HEK293T (cell line): ENCODE measurements around the gene ZNF587B.
"Not testable (repeated sequence)": the region's sequence is repeated elsewhere in the genome, so short reads cannot be mapped to it uniquely, and the experiment has no call there.

ENCODE experiments used
- CTCF ChIA-PET: fragments of 350-600 bp; formaldehyde crosslinking; extraction: SDS; loops from one replicate; lab custom pipeline; 2021; ENCODE audit warnings: antibody characterized with exemption, inconsistent platforms; lab: Yijun Ruan, JAX
- POLR2A ChIA-PET: fragments of 350-600 bp; formaldehyde crosslinking; extraction: SDS; loops from one replicate; lab custom pipeline; 2020; ENCODE audit warnings: antibody characterized with exemption, inconsistent platforms; lab: Yijun Ruan, JAX
- DNase-seq: peaks from one replicate; pipeline ENCODE4 v3.0.0; 2012; ENCODE audit warnings: mixed read lengths; ENCODE audit errors: extremely low spot score
- ARNT ChIP-seq: fragments of 450-650 bp; IDR thresholded peaks from 2 replicates; pipeline ENCODE4 v1.6.1; 2017; ENCODE audit warnings: mild to moderate bottlenecking
- BHLHE40 ChIP-seq: fragments of 450-650 bp; IDR thresholded peaks from 2 replicates; pipeline ENCODE4 v1.6.1; 2016; ENCODE audit warnings: mild to moderate bottlenecking, moderate library complexity, borderline replicate concordance
- CTBP1 ChIP-seq: fragments of 450-650 bp; IDR thresholded peaks from 2 replicates; pipeline ENCODE4 v1.6.1; 2016; ENCODE audit warnings: borderline replicate concordance
- ELF4 ChIP-seq: fragments of 450-650 bp; IDR thresholded peaks from 2 replicates; pipeline ENCODE4 v1.6.1; 2017; ENCODE audit warnings: antibody characterized with exemption
- FOXA1 ChIP-seq: fragments of 450-650 bp; IDR thresholded peaks from 2 replicates; pipeline ENCODE4 v1.6.1; 2016; ENCODE audit warnings: mild to moderate bottlenecking
- FOXK2 ChIP-seq: fragments of 450-650 bp; IDR thresholded peaks from 2 replicates; pipeline ENCODE4 v1.6.1; 2016; ENCODE audit warnings: mild to moderate bottlenecking
- FOXM1 ChIP-seq: fragments of 450-650 bp; IDR thresholded peaks from 2 replicates; pipeline ENCODE4 v1.6.1; 2017; ENCODE audit warnings: mild to moderate bottlenecking, borderline replicate concordance
- HDGF ChIP-seq: fragments of 450-650 bp; IDR thresholded peaks from 2 replicates; pipeline ENCODE4 v1.6.1; 2017; ENCODE audit warnings: antibody characterized with exemption, borderline replicate concordance
- L3MBTL2 ChIP-seq: fragments of 450-650 bp; conservative IDR thresholded peaks from 2 replicates; pipeline ENCODE4 v1.6.1; 2016; ENCODE audit warnings: mild to moderate bottlenecking
- LEF1 ChIP-seq: fragments of 450-650 bp; IDR thresholded peaks from 2 replicates; pipeline ENCODE4 v1.6.1; 2017; ENCODE audit warnings: mild to moderate bottlenecking, borderline replicate concordance
- NFRKB ChIP-seq: fragments of 450-650 bp; IDR thresholded peaks from 2 replicates; pipeline ENCODE4 v1.6.1; 2016; ENCODE audit warnings: mild to moderate bottlenecking, moderate library complexity
- PKNOX1 ChIP-seq: fragments of 450-650 bp; IDR thresholded peaks from 2 replicates; pipeline ENCODE4 v1.6.1; 2016
- SP1 ChIP-seq: fragments of 450-650 bp; IDR thresholded peaks from 2 replicates; pipeline ENCODE4 v1.6.1; 2017
- SUZ12 ChIP-seq: fragments of 450-650 bp; IDR thresholded peaks from 2 replicates; pipeline ENCODE4 v1.6.1; 2016; ENCODE audit warnings: mild to moderate bottlenecking
- TARDBP ChIP-seq: fragments of 450-650 bp; IDR thresholded peaks from 2 replicates; pipeline ENCODE4 v1.6.1; 2016
- ZNF384 ChIP-seq: fragments of 450-650 bp; IDR thresholded peaks from 2 replicates; pipeline ENCODE4 v1.6.1; 2016

The ZNF587B gene

GRCh38 chr19:57825511-57825910 is 4.6 kb upstream of the ZNF587B start:
- ChIA-PET POLR2A (no interaction called here), CTCF (no interaction called here)
- no peak for DNase-seq
- TF ChIP-seq LEF1 (no peak), SUZ12 (no peak), ELF4 (no peak), FOXA1 (no peak), NFRKB (no peak), ZNF384 (no peak), FOXK2 (no peak), BHLHE40 (no peak), HDGF (no peak), CTBP1 (no peak), TARDBP (no peak), FOXM1 (no peak), PKNOX1 (no peak), SP1 (no peak), ARNT (no peak)

- ChIA-PET CTCF (no interaction called here), POLR2A (no interaction called here)
- DNase-seq = no peak
These were observed 783 bp upstream of the ZNF587B start for GRCh38 chr19:57829316-57829715.

GRCh38 chr19:57836991-57837390 is 6.9 kb downstream of the ZNF587B start:
- CTCF ChIA-PET, DNase-seq: not testable (repeated sequence)
- POLR2A ChIA-PET = interaction anchor here (1.2 kb wide), 1 partner anchor 18 kb away, joined by 3 read pairs; no protein-coding TSS in a partner anchor

More at GRCh38 chr19:57829316-57829715, 783 bp upstream of the ZNF587B start:
- no peak for TF ChIP-seq TARDBP
- no peak for TF ChIP-seq LEF1
- TF ChIP-seq ELF4 = no peak
- no peak for TF ChIP-seq ZNF384
- no peak for TF ChIP-seq HDGF
- no peak for TF ChIP-seq PKNOX1
- no peak for TF ChIP-seq CTBP1
- TF ChIP-seq SP1 = no peak
- TF ChIP-seq SUZ12 = no peak
- no peak for TF ChIP-seq BHLHE40
- TF ChIP-seq FOXM1 = no peak
- no peak for TF ChIP-seq ARNT
- no peak for TF ChIP-seq FOXK2
- no peak for TF ChIP-seq NFRKB
- no peak for TF ChIP-seq FOXA1
- TF ChIP-seq L3MBTL2 = no peak

- DNase-seq, CTCF ChIA-PET, POLR2A ChIA-PET: not testable (repeated sequence)
These were observed 8.6 kb downstream of the ZNF587B start for GRCh38 chr19:57838622-57839191.

- ChIA-PET POLR2A (no interaction called here), CTCF (no interaction called here)
- DNase-seq = no peak
- TF ChIP-seq ELF4 (no peak), CTBP1 (no peak), NFRKB (no peak), BHLHE40 (no peak), PKNOX1 (no peak), SP1 (no peak), LEF1 (no peak), ZNF384 (no peak), TARDBP (no peak), HDGF (no peak), FOXK2 (no peak)
These were observed 11.1 kb downstream of the ZNF587B start for GRCh38 chr19:57841122-57841763.

DNA sequence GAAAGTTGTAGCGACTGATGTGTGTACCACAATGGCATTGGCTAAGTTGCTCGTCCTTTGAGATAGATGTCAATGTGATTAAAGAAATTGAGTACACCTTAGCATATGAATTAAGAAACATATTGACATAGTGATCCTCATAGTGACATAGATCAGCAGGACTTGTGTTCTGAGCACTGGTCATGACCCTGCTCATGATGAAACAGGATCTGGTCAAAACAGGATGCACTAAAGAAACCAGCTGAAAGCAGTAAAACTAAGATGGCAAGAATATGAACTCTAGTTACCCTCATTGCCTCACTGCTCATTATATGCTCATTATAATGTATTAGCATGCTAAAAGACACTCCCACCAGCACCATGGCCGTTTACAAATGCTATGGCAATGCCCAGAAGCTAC is 17.1 kb downstream of the ZNF587B start:
- CTCF ChIA-PET, DNase-seq, POLR2A ChIA-PET: not testable (repeated sequence)

DNA sequence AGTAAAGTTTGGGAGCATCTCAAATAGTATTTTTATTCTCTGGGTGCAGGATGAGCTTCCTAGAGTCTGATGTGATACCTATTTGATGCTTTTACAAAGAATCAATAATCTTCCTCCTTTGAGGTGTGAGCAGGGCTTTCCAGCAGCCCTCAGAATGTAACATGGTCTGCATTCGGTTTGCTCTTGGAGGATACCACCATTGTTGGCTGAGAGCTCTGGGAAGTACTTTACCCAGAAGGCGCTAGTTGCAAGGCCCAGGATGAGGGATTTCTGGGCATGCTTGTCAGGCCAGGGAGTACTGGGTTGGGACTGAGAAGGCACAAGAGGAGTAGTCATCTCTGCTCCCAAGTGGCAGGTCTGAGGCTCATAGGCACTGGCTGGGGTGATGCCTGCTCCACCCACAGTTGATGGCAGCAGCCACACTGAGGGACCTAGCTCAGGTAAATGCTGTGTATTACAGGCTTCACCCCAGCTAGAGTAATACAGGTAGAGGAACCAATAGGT is 19.1 kb downstream of the ZNF587B start:
- CTCF ChIA-PET, DNase-seq: not testable (repeated sequence)
- POLR2A ChIA-PET = interaction anchor here (1.0 kb wide), 1 partner anchor 34 kb away, joined by 3 read pairs; the partner anchor contains the start of gene ZNF552
